Measurements from ENCODE around the gene ATRAID.
A peak's percentile ranks its signal among the peaks of the same experiment; 100 is the strongest.

ATRAID gene

DNA sequence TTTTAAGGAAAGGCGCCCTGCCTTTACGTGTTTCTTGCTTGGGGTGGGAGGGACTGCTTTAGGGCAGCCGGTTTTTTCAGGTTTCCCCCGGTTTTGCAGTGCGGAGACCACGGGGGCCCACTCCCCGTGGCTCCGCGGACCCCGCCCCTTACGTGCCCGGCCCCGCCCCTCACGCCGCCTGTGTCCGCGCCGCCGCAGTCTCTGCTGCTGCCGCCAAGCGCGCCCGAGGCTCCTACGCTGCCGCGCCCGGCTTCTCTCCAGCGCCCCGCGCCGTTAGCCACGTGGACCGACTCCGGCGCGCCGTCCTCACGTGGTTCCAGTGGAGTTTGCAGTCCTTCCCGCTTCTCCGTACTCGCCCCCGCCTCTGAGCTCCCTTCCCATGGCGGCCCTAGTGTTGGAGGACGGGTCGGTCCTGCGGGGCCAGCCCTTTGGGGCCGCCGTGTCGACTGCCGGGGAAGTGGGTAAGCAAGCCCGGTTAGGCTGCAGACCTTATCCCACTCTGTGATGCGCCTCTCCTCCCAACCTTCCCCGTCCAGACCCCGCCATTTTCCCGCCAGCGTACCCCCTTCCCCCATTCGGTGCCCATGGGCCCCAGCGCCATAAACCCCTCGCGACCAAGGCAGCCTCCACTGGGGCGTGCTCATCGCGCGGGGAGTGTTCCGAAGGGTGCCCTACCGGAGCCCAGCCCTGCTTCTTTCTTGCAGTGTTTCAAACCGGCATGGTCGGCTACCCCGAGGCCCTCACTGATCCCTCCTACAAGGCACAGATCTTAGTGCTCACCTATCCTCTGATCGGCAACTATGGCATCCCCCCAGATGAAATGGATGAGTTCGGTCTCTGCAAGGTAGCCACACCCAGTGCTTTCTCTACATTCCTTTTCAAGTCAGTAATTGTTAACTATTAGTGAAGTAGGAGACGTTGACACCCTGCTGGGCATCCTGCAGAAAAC, 5.6 kb downstream of the ATRAID start, which contains the start of gene CAD:
TSS of gene CAD (plus strand) at position 197 of the 949 bp plus-strand sequence. CDS start at position 380, 183 bp downstream.
- H3K4me3 ChIP-seq (ENCODE audit: low read depth, low read length) = peak within 1 kb of the TSS; percentile 89

DNA sequence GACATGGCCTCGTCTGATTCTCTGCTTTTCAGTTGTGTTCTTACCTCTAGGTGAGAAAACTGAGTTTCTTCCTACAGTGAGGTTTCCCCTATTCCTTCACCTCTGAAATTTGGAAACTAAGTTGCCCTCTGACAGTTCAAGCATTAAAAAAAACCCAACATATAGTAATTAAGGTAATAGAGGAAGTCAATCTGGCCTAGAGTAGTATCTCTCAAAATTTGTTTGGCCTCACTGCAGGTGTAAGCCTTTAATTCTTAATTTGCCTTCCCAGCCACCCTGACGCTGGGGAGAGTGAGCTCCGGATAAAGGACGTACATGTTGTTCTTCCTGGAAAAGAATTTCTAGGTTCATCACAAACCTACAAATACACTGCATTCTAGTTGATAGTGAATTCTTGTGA, 6.8 kb downstream of the ATRAID start:
- H3K4me3 ChIP-seq (ENCODE audit: low read depth, low read length) = no peak overlapping the region

DNA sequence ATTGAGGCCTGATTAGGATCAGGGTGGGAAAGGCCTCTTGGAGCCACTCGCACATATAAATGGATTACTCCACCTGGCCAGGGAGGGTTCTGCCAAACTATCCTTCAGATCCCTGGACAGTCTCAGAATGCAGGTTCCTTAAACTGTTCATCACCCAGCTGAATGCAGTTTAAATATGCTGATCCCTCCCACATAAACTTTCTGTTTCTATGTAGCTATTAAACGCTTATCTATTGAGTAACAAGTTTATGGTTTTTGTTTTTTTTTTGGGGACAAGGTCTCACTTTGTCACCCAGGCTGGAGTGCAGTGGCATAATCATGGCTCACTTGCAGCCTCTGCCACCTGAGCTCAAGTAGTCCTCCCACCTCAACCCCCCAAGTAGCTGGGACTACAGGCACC, 7.2 kb downstream of the ATRAID start:
- no peak overlapping the region for H3K4me3 ChIP-seq (ENCODE audit: low read depth, low read length)

DNA sequence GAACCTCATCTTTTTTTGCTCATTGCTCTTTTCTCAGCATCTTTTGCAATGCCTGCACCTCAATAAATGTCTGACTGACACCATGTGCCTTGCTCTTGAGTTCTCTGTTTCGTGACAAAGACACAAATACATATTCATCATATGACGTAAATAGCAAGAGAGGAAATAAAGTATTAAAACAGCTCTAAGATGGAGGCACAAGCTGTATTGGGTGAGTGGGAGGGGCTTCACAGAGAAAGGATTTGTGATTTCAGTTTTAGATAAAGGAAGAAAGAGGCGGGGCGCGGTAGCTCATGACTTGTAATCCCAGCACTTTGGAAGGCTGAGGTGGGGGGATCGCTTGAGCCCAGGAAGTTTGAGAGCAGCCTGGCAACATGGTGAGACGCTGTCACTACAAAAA, 8.2 kb downstream of the ATRAID start:
- H3K4me3 ChIP-seq (ENCODE audit: low read depth, low read length) = no peak overlapping the region

DNA sequence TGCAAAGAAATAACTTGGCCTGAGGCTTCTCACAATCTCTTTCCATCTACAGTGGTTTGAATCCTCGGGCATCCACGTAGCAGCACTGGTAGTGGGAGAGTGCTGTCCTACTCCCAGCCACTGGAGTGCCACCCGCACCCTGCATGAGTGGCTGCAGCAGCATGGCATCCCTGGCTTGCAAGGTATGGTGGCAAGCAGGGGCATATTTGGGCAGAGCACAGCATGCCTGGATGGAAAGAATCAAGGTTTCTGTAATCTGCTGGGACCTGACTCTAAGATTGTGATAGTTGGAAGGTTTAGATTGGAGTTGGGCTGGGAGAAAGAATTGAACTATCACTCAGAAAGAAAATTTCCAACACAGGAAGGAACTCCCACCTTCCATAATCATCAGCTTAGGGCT, 9.3 kb downstream of the ATRAID start:
- no peak overlapping the region for H3K4me3 ChIP-seq (ENCODE audit: low read depth, low read length)

DNA sequence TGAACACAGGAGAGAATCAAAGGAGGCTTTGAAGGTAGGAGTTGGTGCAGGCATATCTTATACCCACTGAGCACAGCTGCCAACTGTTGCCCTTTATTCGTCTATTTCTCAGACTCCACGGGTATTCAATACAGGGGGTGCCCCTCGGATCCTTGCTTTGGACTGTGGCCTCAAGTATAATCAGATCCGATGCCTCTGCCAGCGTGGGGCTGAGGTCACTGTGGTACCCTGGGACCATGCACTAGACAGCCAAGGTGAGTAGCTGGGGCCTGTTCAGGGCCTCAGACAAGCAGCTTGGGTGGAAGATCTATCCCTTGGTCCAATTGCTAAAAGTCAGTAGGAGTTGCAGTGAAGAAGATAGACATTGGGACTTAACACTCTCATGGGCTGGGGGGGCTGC, 10.6 kb downstream of the ATRAID start:
- no peak overlapping the region for H3K4me3 ChIP-seq (ENCODE audit: low read depth, low read length)

DNA sequence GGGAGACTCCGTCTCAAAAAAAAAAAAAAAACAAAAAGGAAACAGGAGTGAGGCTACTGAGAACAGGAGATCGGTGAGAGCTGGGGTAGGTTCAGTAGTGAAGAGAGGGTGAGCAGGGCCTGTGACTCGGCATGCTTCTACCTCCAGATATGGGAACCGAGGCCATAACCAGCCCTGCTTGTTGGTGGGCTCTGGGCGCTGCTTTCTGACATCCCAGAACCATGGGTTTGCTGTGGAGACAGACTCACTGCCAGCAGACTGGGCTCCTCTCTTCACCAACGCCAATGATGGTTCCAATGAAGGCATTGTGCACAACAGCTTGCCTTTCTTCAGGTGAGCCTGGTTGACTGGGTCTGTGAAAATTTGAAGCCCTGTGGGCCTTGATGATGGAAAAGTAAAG, 11.6 kb downstream of the ATRAID start:
- no peak overlapping the region for H3K4me3 ChIP-seq (ENCODE audit: low read depth, low read length)

DNA sequence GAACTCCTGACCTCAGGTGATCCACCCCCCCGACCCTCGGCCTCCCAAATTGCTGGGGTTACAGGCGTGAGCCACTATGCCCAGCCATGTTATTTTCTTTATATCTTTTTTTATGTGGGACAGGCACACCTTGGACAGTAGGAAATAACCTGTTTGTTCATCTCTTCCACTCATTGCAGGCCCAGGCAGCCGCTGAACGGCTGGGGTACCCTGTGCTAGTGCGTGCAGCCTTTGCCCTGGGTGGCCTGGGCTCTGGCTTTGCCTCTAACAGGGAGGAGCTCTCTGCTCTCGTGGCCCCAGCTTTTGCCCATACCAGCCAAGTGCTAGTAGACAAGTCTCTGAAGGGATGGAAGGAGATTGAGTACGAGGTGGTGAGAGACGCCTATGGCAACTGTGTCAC, 13.7 kb downstream of the ATRAID start:
- no peak overlapping the region for H3K4me3 ChIP-seq (ENCODE audit: low read depth, low read length)

DNA sequence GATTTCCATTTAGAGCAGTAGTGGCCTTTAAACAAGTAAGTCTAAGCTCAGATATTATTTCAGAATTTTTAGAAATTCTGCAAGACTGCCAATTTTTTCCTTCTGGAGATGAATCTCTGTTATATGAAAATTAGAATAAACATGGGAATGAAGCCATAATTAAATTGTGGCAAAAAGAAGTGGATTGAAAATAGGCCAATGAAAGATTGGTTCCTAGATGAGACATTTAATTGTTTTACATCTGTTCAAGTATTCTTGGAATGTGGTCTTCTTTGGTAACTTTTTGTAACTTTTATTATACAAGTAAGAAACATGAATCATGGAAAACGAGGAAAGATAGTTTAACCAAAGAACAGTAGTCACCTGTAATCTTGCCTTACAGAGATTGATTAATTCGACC, 15.7 kb downstream of the ATRAID start:
- H3K4me3 ChIP-seq (ENCODE audit: low read depth, low read length) = no peak overlapping the region

DNA sequence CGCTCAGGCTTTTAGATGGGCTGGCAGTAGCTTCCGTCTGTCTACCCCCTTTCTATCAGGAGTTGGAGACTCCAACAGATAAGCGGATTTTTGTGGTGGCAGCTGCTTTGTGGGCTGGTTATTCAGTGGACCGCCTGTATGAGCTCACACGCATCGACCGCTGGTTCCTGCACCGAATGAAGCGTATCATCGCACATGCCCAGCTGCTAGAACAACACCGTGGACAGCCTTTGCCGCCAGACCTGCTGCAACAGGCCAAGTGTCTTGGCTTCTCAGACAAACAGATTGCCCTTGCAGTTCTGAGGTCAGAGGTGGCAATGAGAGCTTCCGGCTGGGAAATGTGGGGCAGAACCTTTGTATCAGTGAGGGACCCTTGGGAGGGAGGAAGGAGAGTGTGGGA, 20.1 kb downstream of the ATRAID start:
- H3K4me3 ChIP-seq (ENCODE audit: low read depth, low read length) = no peak overlapping the region

DNA sequence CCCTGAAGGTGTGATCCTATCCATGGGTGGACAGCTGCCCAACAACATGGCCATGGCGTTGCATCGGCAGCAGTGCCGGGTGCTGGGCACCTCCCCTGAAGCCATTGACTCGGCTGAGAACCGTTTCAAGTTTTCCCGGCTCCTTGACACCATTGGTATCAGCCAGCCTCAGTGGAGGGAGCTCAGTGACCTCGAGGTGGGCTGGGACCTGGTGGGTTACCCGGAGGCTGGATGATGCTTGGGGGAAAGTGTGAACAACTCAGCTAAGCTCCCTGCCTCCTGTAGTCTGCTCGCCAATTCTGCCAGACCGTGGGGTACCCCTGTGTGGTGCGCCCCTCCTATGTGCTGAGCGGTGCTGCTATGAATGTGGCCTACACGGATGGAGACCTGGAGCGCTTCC, 21.5 kb downstream of the ATRAID start:
- no peak overlapping the region for H3K4me3 ChIP-seq (ENCODE audit: low read depth, low read length)

DNA sequence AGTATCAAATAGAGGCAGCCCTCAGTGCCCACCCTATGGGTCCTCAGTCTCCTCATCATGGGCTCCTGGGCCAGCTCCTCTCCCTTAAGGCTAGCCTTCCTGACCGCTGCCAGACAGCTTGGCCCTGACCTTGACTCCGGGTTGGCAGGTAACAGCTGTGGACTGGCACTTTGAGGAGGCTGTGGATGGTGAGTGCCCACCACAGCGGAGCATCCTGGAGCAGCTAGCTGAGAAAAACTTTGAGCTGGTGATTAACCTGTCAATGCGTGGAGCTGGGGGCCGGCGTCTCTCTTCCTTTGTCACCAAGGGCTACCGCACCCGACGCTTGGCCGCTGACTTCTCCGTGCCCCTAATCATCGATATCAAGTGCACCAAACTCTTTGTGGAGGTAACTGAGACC, 24.3 kb downstream of the ATRAID start:
- H3K4me3 ChIP-seq (ENCODE audit: low read depth, low read length) = no peak overlapping the region

DNA sequence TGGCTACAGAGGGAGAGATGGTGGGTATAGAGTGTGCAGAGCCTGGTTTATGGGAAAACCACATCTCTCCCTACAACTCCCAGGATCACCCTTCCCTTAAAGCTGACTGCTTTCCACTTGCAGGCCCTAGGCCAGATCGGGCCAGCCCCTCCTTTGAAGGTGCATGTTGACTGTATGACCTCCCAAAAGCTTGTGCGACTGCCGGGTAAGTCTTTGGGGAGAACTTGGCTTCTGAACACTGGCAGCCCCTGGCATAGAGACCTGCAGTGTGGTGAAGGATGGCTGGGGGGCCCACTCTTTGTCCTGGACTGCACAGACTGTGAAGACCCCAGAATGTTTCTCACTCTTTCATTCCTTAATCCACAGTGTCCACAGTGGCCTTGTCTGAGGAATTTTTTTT, 24.8 kb downstream of the ATRAID start:
- H3K4me3 ChIP-seq (ENCODE audit: low read depth, low read length) = no peak overlapping the region

DNA sequence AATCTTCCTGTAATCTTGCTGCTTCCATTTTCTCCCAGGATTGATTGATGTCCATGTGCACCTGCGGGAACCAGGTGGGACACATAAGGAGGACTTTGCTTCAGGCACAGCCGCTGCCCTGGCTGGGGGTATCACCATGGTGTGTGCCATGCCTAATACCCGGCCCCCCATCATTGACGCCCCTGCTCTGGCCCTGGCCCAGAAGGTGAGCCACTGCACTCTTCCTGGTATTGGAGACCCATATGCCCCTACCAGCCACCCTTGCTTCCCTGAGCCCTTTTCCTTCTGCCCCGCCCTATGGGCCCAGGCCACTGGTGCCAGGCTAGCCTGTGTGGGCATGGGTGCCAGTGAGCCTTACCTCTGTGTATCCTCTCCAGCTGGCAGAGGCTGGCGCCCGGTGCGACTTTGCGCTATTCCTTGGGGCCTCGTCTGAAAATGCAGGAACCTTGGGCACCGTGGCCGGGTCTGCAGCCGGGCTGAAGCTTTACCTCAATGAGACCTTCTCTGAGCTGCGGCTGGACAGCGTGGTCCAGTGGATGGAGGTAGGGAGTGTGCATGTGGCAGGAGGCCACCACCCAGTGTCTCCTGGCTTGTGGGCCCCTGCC, 25.6 kb downstream of the ATRAID start:
- no peak overlapping the region for H3K4me3 ChIP-seq (ENCODE audit: low read depth, low read length)

DNA sequence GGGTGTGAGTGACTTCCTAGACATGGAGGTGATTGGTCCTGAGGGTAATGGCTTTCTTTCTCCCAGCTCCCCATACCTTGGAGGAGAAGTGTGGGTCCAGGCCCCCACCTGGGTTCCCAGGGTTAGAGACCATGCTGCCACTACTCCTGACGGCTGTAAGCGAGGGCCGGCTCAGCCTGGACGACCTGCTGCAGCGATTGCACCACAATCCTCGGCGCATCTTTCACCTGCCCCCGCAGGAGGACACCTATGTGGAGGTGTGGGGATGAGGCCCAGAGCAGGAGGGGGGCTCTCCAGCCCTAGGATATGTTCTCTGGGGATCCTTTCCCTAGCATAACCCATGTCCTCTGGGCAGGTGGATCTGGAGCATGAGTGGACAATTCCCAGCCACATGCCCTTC, 27.1 kb downstream of the ATRAID start:
- no peak overlapping the region for H3K4me3 ChIP-seq (ENCODE audit: low read depth, low read length)

DNA sequence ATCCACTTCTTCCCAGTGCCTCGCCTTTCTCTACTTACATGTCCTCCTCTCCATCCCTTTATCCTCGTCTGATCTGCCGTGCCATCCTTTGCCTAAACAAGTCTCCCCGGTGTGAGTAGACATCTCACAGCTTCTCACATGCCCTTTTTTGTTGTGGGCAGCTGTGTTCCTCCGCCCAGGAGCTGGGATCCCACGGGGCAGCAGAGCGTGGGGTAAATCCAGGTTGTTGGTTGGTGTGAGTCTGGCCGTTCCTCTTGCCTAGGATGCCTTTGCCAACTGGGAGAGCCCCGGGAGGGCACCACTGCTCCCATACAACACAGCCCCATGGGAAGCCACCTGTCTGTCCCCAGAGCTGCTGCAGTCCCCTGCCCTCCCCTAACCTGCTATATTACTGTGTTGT, 28.6 kb downstream of the ATRAID start:
- H3K4me3 ChIP-seq (ENCODE audit: low read depth, low read length) = no peak overlapping the region

DNA sequence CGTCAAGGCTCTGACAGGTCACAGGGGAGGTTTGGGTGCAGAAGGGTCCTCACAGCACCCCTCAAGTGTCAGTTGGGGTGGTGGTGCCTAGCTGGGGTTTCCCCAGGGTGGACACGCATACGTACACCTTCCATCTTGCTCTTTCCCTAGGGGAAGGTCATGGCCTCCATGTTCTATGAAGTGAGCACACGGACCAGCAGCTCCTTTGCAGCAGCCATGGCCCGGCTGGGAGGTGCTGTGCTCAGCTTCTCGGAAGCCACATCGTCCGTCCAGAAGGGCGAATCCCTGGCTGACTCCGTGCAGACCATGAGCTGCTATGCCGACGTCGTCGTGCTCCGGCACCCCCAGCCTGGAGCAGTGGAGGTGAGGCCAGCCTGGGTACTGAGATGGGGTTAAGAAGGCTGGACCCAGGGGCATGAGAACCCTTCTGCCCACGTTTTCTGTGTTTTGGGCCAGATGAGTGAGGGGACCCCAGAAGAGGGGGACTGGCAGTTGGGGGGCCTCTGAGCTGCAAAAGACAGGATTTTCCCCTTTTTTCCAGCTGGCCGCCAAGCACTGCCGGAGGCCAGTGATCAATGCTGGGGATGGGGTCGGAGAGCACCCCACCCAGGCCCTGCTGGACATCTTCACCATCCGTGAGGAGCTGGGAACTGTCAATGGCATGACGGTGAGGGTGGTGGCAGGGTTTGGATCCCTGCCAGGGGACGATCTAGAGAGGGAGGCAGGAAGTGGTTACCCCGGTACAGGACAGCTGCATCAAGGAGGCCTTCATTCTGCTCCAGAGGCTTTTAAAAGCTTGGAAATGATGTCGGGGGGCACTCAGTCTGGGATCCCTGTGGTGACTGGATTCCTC, 30.1 kb downstream of the ATRAID start:
- H3K4me3 ChIP-seq (ENCODE audit: low read depth, low read length) = no peak overlapping the region

DNA sequence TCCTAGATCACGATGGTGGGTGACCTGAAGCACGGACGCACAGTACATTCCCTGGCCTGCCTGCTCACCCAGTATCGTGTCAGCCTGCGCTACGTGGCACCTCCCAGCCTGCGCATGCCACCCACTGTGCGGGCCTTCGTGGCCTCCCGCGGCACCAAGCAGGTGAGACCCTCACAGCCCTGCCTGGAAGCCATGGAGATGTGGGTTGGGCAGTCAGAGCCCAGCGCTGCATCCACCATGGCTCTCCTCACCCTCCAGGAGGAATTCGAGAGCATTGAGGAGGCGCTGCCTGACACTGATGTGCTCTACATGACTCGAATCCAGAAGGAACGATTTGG, 30.7 kb downstream of the ATRAID start:
- no peak overlapping the region for H3K4me3 ChIP-seq (ENCODE audit: low read depth, low read length)

DNA sequence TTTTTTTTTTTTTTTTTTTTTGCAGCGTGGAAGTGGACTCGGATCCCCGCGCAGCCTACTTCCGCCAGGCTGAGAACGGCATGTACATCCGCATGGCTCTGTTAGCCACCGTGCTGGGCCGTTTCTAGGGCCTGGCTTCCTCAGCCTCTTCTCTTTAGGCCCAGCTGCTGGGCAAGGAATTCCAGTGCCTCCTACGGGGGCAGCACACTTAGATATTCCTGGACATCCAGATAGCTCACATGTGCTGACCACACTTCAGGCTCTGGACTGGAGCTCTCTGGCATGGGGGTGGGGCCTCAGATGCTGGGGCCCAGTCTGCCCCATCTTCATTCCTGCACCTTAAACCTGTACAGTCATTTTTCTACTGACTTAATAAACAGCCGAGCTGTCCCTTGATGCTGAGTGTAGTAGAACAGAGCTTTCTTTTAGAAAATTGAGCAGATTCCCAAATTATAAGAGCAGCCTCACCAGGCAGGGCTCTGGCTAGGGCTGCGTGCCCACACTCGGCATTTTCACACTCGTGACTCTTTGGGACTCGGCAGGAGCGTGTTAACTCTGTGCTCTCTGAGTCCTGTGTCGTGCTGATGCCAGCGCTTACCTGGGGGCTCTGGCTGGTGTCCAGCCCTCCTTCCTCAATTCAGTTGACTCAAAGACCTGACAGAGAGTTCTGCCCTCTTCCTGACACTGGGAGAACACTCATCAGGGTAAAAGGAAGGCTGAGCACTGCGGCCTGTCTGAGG, 31.7 kb downstream of the ATRAID start:
- no peak overlapping the region for H3K4me3 ChIP-seq (ENCODE audit: low read depth, low read length)

DNA sequence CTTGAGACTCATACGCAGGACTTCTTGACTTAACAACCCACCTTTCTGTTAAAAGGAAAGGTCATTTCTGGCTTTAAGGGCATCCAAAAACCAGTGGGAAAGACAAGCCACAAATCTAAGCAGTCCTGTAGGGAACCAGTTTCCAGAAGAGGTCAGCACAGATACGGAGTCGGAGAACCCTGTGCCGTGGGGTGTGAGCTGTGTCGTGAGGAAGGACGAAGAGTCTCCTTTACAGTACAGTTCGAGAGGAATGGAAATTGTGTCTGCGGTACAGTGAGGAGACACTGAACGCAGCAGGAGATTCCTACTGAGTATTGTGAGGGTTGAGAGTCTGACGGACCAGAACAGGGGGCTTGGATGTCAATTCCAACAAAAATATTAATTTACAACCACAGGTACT, 33.3 kb downstream of the ATRAID start:
- H3K4me3 ChIP-seq (ENCODE audit: low read depth, low read length) = no peak overlapping the region

DNA sequence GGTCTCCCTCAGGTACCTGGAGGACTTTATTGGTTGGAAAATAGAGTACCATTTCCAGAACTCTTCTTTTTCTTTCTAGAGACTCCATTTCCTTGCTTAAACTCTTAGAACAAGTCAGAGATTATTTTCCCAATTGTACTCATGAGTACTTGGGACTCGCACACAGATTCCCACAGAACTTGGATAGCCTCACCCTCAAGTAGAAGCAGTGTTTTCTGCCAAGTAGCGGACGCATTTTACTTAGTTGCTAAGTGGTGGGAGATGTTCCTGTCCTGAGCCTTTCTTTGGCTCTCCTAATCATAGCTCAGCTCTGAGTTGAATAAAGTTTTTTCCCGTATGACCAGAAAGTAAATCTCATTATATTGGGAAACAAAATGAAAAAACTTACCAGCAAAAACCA, 33.8 kb downstream of the ATRAID start:
- no peak overlapping the region for H3K4me3 ChIP-seq (ENCODE audit: low read depth, low read length)
